HG02870 (cell line): ENCODE data around the gene SLC35A3.

Experiments used
- ATAC-seq: cut with Tn5 transposase; IDR thresholded peaks from one replicate; pipeline ENCODE4 v1.9.1; 2021; ENCODE audit warnings: mild to moderate bottlenecking, moderate library complexity; ENCODE audit not compliant: unreplicated experiment

The SLC35A3 gene

DNA sequence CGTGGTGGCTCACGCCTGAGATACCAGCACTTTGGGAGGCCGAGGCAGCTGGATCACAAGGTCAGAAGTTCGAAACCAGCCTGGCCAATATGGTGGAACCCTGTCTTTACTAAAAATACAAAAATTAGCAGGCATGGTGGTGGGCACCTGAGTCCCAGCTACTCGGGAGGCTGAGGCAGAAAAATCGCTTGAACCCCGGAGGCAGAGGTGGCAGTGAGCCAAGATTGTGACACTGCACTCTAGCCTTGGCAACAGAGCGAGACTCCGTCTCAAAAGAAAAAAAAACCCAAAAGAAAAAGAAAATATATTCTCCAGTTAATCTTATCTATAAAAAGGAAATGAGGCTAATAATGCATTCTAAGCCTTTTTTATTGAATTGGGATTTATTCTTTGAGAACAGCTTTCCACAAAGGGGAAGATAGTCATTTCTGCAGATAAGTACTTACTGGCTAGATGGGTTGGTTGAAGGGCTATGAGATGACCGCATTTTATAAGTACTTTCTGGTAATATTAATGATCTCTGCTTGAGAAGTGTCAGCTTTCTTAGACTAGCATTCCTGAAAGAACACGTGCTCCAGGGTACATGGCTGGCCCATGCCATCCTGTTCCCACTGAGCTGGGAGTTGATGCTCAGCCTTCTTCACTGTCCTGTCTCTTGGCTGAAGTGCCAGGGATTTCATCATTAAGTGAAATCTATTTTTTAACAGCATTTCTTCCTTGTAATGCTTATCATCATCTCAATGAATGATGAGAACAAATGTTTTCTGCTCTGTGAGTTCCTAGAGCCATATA lies 105.0 kb downstream of the SLC35A3 start:
- ATAC-seq: no peak

DNA sequence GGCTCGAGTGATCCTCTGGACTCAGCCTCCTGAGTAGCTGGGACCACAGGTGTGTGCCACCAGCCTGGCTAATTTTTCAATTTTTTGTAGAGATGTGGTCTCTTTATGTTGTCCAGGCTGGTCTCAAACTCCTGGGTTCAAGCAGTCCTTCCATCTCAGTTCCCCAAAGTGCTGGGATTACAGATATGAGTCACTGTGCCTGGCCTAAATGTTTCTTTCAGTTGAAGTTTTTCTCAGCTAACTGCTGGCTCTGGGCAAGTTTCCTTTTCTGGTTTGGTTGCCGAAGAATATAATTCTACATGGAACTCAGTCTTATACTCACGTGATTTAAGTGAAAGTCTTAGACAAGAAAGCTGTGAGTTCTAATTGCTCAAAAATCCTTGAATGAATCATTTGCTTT lies 106.0 kb downstream of the SLC35A3 start:
- ATAC-seq: peak; percentile 58

- no peak for ATAC-seq
Observed at GRCh38 chr1:100076319-100076718, 106.5 kb downstream of the SLC35A3 start.

DNA sequence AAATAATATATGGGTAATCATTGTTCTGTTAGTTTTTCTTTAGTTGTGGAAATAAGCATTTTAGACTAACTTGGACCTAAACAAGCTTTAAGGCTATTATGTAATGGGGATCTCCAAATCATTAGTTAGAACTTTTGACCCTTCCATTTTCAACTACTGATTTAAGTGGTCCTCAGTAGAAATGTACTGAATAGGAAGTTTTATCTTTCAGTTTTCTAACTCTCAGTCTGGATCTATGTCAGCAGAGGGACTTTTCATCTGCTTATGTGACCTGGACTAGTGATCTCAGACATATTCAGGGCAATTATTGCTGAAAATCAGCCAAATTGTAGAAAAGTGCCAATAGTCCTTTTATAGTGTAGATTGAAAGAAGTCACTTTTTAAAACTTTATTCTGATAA lies 106.9 kb downstream of the SLC35A3 start:
- ATAC-seq: peak; percentile 79

DNA sequence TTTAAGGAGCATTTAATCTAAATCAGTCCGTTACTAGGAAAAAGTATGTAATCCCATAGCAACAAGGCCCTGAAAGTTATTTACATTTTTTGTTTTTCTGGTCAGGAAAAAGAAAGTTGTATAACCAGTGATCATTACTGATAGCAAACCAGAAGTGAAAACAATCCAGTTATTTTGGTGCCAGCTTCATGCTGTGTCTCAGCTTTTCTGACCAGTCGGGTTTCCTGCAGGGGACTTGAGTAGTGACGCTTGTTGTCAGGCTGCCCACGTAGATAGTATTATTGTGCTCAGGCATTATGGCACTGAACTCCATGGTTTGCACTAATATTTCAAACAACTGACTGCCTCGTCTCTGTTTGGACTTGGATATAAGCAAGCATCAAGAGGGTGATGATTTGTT lies 107.7 kb downstream of the SLC35A3 start:
- peak; percentile 42 for ATAC-seq

DNA sequence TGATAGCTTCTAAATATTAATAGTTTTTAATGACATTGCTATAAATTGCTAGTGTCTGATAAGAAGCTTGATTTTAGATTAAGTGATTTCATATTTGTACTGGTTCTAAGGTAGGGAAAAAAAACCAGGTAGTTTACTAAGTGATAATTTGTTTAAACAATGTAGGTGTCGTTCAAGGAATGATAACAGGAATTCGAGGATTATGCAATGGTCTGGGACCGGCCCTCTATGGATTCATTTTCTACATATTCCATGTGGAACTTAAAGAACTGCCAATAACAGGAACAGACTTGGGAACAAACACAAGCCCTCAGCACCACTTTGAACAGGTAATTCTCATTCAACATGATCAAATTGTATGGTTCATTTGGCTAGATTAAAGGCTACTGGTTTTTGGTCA lies 110.5 kb downstream of the SLC35A3 start:
- ATAC-seq: no peak
